Heart right ventricle (tissue), 16 donors: ENCODE results near the gene SLC22A1. TPM values are rescaled to one million over a fixed set of nuclear protein-coding genes. Genes with fewer than 3 reads are reported as not detected.
"Not testable (repeated sequence)": the region's sequence is repeated elsewhere in the genome, so short reads cannot be mapped to it uniquely, and the experiment has no call there.

Experiments used
- ATAC-seq, 8 donors: fragments of 200-7000 bp; cut with Tn5 transposase; one replicate each; pipeline ENCODE4 v1.9.1; 2020; ENCODE audit warnings: mild to moderate bottlenecking in 8 of 8, moderate library complexity in 8 of 8, moderate number of reproducible peaks in 1 of 8
- DNase-seq, 2 donors: peaks; one replicate each; pipeline ENCODE4 v3.0.0-alpha.2; 2020
- H3K27ac ChIP-seq, 10 donors: fragments of 200-600 bp; sonication (generic) in 2 of 10; one replicate each; pipeline versions ENCODE4 v1.5.0 to v1.8.0; 2020 to 2022; ENCODE audit warnings: mild to moderate bottlenecking in 3 of 10
- H3K27me3 ChIP-seq, 7 donors: fragments of 200-600 bp; one replicate each; pipeline ENCODE4 v1.8.0; 2021 to 2022; ENCODE audit warnings: mild to moderate bottlenecking in 2 of 7
- H3K36me3 ChIP-seq, 9 donors: fragments of 200-600 bp; sonication (generic) in 1 of 9; one replicate each; pipeline versions ENCODE4 v1.5.0 to v1.8.0; 2020 to 2022; ENCODE audit warnings: mild to moderate bottlenecking in 2 of 9
- H3K4me1 ChIP-seq, 9 donors: fragments of 200-600 bp; sonication (generic) in 1 of 9; one replicate each; pipeline versions ENCODE4 v1.5.0 to v1.8.0; 2020 to 2022; ENCODE audit warnings: mild to moderate bottlenecking in 4 of 9
- H3K4me3 ChIP-seq, 10 donors: fragments of 200-600 bp; sonication (generic) in 2 of 10; one replicate each; pipeline versions ENCODE4 v1.5.0 to v1.8.0; 2020 to 2022; ENCODE audit warnings: mild to moderate bottlenecking in 7 of 10, moderate library complexity in 2 of 10
- H3K9me3 ChIP-seq, 11 donors: fragments of 200-600 bp in 10 of 11; sonication (generic) in 2 of 11; one replicate each; pipeline versions ENCODE4 v1.5.0 to v1.8.0; 2013 to 2022; ENCODE audit warnings: mild to moderate bottlenecking in 2 of 11, control low read depth in 1 of 11, moderate library complexity in 1 of 11
- CTCF ChIP-seq, 9 donors: fragments of 200-600 bp; sonication (generic) in 2 of 9; IDR thresholded peaks; one replicate each; pipeline versions ENCODE4 v1.5.0 to v1.8.0; 2021 to 2022; ENCODE audit warnings: antibody characterized with exemption in 9 of 9, mild to moderate bottlenecking in 5 of 9, moderate library complexity in 1 of 9
- WGBS, 2 donors: extraction: QIAGEN DNeasy Blood & Tissue Kit; methylation state at CpG; one replicate each; pipeline ENCODE4 v1.1.7; 2013; ENCODE audit warnings: inconsistent platforms in 1 of 2; 5-methylcytosine and 5-hydroxymethylcytosine counted together
- intact Hi-C, 10 donors: fragments of 100-400 bp; cut with DNase I; formaldehyde crosslinking; loops; one replicate each; pipeline versions ENCODE4 v1.11.1 to v1.14.2; 2022
- polyA plus RNA-seq, 2 donors: library from polyadenylated mRNA; stranded (reverse); fragments of 200-250 nt; gene quantifications; one replicate each; pipeline ENCODE4 v1.2.3, GENCODE V29; 2013
- total RNA-seq, 10 donors: library from RNA; stranded (reverse); fragmentation: NEBNext Ultra II Directional in 3 of 10; extraction: Animal tissue kit (Norgen Biotek cat#: 25700) in 3 of 10; gene quantifications; one replicate each; pipeline versions ENCODE4 v1.2.1 to v1.2.4, GENCODE V29; 2021 to 2023
- donor health status: Arrhythmogenic right ventricular cardiomyopathy.
- donor health status: ischemic (EF 13 %, LVEDD 7.1; RV severe dilation, severe dysfunction).
- donor health status: healthy with polysubstance abuse.
- donor health status: DM: no; HTN: yes; CAD: no.
- donor health status: DM: no; HTN: no; CAD: no.
- donor health status: ischemic (EF 25% LVEDD 6.9; RV normal size, moderate dysfunction).
- donor health status: ischemic (EF 25% LVEDD 5.7; RV mildly dilated, moderate dysfunction).
- donor health status: healthy.
- donor health status: DM: yes; HTN: yes; CAD: no.
- donor health status: Ischemic cardiomyopathy.
- donor health status: ischemic (EF 35%, LVEDD 5.7; RV mildly dilated, moderate dysfunction).
- donor health status: nonischemic (EF 11% LVEDD 7.7; RV severe dilation, severe dysfunction).
- donor health status: DM: yes; HTN: yes; CAD: no.
- donor health status: PGD.
- donor health status: ischemic (EF 29% LVEDD 5.4; RV normal size, mild dysfunction).
- donor health status: nonischemic (EF 23%, LVEDD 6.1; RV moderate dilation, normal function).

Gene SLC22A1
- total and polyA plus RNA-seq, 12 donors: 0.10 to 1.4 (median 0.39) TPM; not detected in 3

GRCh38 chr6:160111806-160112205 is 9.8 kb upstream of the SLC22A1 start:
- Histone ChIP-seq H3K36me3 (peaks cover 0 to 37% (median 7%) of the 10 kb centered on the region in 9 donors), H3K4me3 (no peak overlapping the region), H3K9me3 (no peaks in the 10 kb centered on the region), H3K27me3 (no peaks in the 10 kb centered on the region), H3K4me1 (peaks cover 0 to 5% (median 0%) of the 10 kb centered on the region in 9 donors), H3K27ac (no peak overlapping the region)
- no peak for ATAC-seq
- intact Hi-C loops: no loop called here
- 87 to 88% methylated on average over 4 of the region's 4 CpGs for WGBS, 2 donors
- no peak for TF ChIP-seq CTCF (IDR thresholded peaks at IDR 0.05)
- DNase-seq: no peak

- intact Hi-C loops: no loop called here
- Histone ChIP-seq H3K36me3 (peaks cover 0 to 29% (median 3%) of the 10 kb centered on the region in 9 donors), H3K27me3 (no peaks in the 10 kb centered on the region), H3K9me3 (peaks cover 0 to 5% (median 0%) of the 10 kb centered on the region in 11 donors), H3K27ac (no peak overlapping the region), H3K4me3 (no peak overlapping the region), H3K4me1 (peaks cover 0 to 5% (median 0%) of the 10 kb centered on the region in 9 donors)
- WGBS, 2 donors: 93 to 95% methylated on average over 6 of the region's 6 CpGs
- TF ChIP-seq CTCF (IDR thresholded peaks at IDR 0.05): no peak
- DNase-seq: no peak
- ATAC-seq: no peak
Measured at GRCh38 chr6:160112628-160113299, 8.9 kb upstream of the SLC22A1 start.

GRCh38 chr6:160114536-160114935 is 7.1 kb upstream of the SLC22A1 start:
- H3K9me3 ChIP-seq: peaks cover 0 to 11% (median 0%) of the 10 kb centered on the region in 11 donors
- H3K4me1 ChIP-seq, H3K4me3 ChIP-seq, H3K27me3 ChIP-seq, intact Hi-C loops, DNase-seq, ATAC-seq, H3K27ac ChIP-seq: not testable (repeated sequence)
- 97 to 98% methylated on average over 25 to 29 of the region's 29 CpGs for WGBS, 2 donors
- H3K36me3 ChIP-seq: peaks cover 0 to 21% (median 0%) of the 10 kb centered on the region in 9 donors

- no peak for DNase-seq
- Histone ChIP-seq H3K4me1 (peaks cover 0 to 5% (median 0%) of the 10 kb centered on the region in 9 donors), H3K27me3 (no peaks in the 10 kb centered on the region), H3K4me3 (no peak overlapping the region), H3K36me3 (peaks cover 0 to 13% (median 0%) of the 10 kb centered on the region in 9 donors), H3K9me3 (peaks cover 0 to 11% (median 0%) of the 10 kb centered on the region in 11 donors), H3K27ac (no peak overlapping the region)
- intact Hi-C loops: no loop called here
- WGBS, 2 donors: 97 to 100% methylated on average over 3 of the region's 3 CpGs
- no peak for TF ChIP-seq CTCF (IDR thresholded peaks at IDR 0.05)
- ATAC-seq: peak in 1 of 8 donors; percentile 26
Measured at GRCh38 chr6:160115421-160115820, 6.2 kb upstream of the SLC22A1 start.

GRCh38 chr6:160116411-160116810 is 5.2 kb upstream of the SLC22A1 start:
- Histone ChIP-seq H3K36me3 (peaks cover 0 to 13% (median 0%) of the 10 kb centered on the region in 9 donors), H3K27me3 (no peaks in the 10 kb centered on the region), H3K27ac (no peak overlapping the region), H3K9me3 (peaks cover 0 to 11% (median 0%) of the 10 kb centered on the region in 11 donors), H3K4me3 (no peak overlapping the region), H3K4me1 (no peaks in the 10 kb centered on the region)
- intact Hi-C loops: no loop called here
- no peak for DNase-seq
- WGBS, 2 donors: 96 to 100% methylated on average over 2 of the region's 2 CpGs
- TF ChIP-seq CTCF (IDR thresholded peaks at IDR 0.05): no peak
- ATAC-seq: no peak
